Measurements from ENCODE around the gene SENP5.

DNA sequence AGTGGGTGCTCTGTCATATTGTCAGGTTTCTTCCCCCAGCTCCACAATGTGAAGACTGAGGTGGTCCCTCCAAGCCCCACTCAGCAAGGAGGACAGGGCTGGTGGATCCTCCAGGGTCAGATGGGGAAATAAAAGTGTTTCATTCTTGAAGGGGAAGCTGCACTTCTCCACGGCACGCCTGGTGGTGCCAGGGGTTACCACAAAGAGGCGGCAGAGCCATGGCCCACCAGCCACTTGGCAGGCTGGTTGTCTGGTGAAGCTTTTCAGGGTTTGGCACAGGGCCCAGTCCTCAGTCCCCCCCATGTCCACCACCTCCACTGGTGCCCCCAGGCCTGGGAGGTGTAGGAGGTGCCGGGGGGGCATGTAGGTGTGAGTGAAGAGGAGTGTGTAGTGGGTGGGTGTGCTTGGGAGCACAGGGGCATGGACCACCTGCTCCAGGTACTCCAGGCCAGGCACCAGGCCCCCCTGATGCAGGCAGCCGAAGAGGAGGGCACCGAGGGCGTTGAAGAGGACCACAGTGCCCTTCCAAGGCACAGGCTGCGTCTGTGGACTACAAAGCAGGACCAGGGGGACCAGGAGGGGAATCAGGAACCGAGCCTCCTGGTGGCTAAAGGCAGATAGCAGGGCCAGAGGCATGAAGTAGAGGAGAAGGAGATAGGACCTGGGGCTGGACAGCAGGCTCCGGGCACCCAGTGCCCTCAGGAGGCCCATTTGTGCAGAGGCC is 79.6 kb downstream of the SENP5 start:
- TF ChIP-seq, protein P1, sequence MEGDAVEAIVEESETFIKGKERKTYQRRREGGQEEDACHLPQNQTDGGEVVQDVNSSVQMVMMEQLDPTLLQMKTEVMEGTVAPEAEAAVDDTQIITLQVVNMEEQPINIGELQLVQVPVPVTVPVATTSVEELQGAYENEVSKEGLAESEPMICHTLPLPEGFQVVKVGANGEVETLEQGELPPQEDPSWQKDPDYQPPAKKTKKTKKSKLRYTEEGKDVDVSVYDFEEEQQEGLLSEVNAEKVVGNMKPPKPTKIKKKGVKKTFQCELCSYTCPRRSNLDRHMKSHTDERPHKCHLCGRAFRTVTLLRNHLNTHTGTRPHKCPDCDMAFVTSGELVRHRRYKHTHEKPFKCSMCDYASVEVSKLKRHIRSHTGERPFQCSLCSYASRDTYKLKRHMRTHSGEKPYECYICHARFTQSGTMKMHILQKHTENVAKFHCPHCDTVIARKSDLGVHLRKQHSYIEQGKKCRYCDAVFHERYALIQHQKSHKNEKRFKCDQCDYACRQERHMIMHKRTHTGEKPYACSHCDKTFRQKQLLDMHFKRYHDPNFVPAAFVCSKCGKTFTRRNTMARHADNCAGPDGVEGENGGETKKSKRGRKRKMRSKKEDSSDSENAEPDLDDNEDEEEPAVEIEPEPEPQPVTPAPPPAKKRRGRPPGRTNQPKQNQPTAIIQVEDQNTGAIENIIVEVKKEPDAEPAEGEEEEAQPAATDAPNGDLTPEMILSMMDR (IDR thresholded peaks at IDR 0.05): no peak
- no peak for TF ChIP-seq POLR2A (IDR thresholded peaks at IDR 0.05)
